HepG2 (cell line): ENCODE data around the gene NFE2L1. TPM values are rescaled to one million over a fixed set of nuclear protein-coding genes. Genes with fewer than 3 reads are reported as not detected.

ENCODE experiments used
- ATAC-seq: fragments of 200-7000 bp; cut with Tn5 transposase; 3 replicates; pipeline ENCODE4 v1.9.1; 2020; ENCODE audit warnings: mild to moderate bottlenecking, moderate library complexity
- BruUV-seq: library from RNA; stranded (reverse); fragments of 400-500 nt; replicated peaks from 2 replicates; lab custom pipeline; 2021; lab: Mats Ljungman, UMichigan
- CTCF ChIA-PET: fragments of 300-600 bp; formaldehyde crosslinking; extraction: SDS; loops from one replicate; lab custom pipeline; 2021; ENCODE audit warnings: low total read pairs, inconsistent platforms, low intra/inter-chr PET ratio; lab: Yijun Ruan, JAX
- POLR2A ChIA-PET: fragments of 350-600 bp; sonication (Branson Sonifier 250); formaldehyde crosslinking; loops from one replicate; lab custom pipeline; 2020; ENCODE audit warnings: antibody characterized with exemption, inconsistent platforms; lab: Yijun Ruan, JAX
- DNase-seq: peaks from one replicate; pipeline ENCODE4 v3.0.0-alpha.2; 2015; ENCODE audit warnings: low spot score
- FAIRE-seq: peaks from 3 replicates; lab custom pipeline; 2011; peaks lifted over from hg19 to GRCh38; lab: Jason Lieb, UNC
- H2AFZ ChIP-seq: one replicate; pipeline ENCODE4 v1.6.1; 2011; ENCODE audit warnings: low read length, inconsistent platforms
- H3K27ac ChIP-seq: fragments of 300-600 bp; 3 replicates; pipeline ENCODE4 v1.8.0; 2011; ENCODE audit warnings: mixed run types, mild to moderate bottlenecking, mixed read lengths, low read length, inconsistent platforms; ENCODE audit not compliant: insufficient read depth; ENCODE audit errors: extremely low read length
- H3K27me3 ChIP-seq, 2 experiments: fragments of 200-600 bp in 1 of 2; 2 replicates in 1 of 2; 3 replicates in 1 of 2; pipeline versions ENCODE4 v1.6.0 to v1.8.0; 2011; ENCODE audit warnings: low read length in 2 of 2, mild to moderate bottlenecking in 2 of 2, moderate library complexity in 2 of 2, inconsistent platforms in 1 of 2; ENCODE audit not compliant: insufficient read depth in 2 of 2, control insufficient read depth in 1 of 2
- H3K36me3 ChIP-seq, 2 experiments: fragments of 200-600 bp in 1 of 2; replicated peaks in 1 of 2; 2 replicates in 1 of 2; 3 replicates in 1 of 2; pipeline versions ENCODE4 v1.5.1 to v1.8.0; 2011; ENCODE audit warnings: low read length in 2 of 2, inconsistent platforms in 1 of 2; ENCODE audit not compliant: insufficient read depth in 2 of 2, control insufficient read depth in 1 of 2
- H3K4me1 ChIP-seq: 2 replicates; pipeline ENCODE4 v1.5.1; 2012; ENCODE audit warnings: low read length, inconsistent platforms; ENCODE audit not compliant: insufficient read depth
- H3K4me2 ChIP-seq: 2 replicates; pipeline ENCODE4 v1.6.0; 2011; ENCODE audit warnings: low read depth, low read length, inconsistent platforms
- H3K4me3 ChIP-seq, 3 experiments: fragments of 200-600 bp in 1 of 3; sonication (generic), shearing (Covaris generic) in 1 of 3; replicated peaks in 1 of 3; 2 replicates each; pipeline ENCODE4 v1.5.1; 2011 to 2016; ENCODE audit warnings: low read length in 3 of 3, inconsistent platforms in 2 of 3, low read depth in 2 of 3, mild to moderate bottlenecking in 2 of 3, control low read depth in 1 of 3, mixed read lengths in 1 of 3; ENCODE audit not compliant: insufficient read depth in 1 of 3
- H3K79me2 ChIP-seq: one replicate; pipeline ENCODE4 v1.6.1; 2011; ENCODE audit warnings: low read length, inconsistent platforms; ENCODE audit not compliant: insufficient read depth
- H3K9ac ChIP-seq: 2 replicates; pipeline ENCODE4 v1.6.0; 2011; ENCODE audit warnings: mild to moderate bottlenecking, low read depth, low read length, inconsistent platforms; ENCODE audit not compliant: insufficient read depth
- H3K9me3 ChIP-seq: 2 replicates; pipeline ENCODE4 v1.5.1; 2012; ENCODE audit warnings: mild to moderate bottlenecking, low read length
- H4K20me1 ChIP-seq: 2 replicates; pipeline ENCODE4 v1.6.0; 2011; ENCODE audit warnings: inconsistent platforms, mild to moderate bottlenecking, low read length, moderate library complexity; ENCODE audit not compliant: insufficient read depth
- MZF1 ChIP-seq: sonication (generic); formaldehyde crosslinking; IDR thresholded peaks from 2 replicates; pipeline ENCODE4 v1.8.1; 2023; ENCODE audit warnings: mild to moderate bottlenecking, missing genetic modification reagents, borderline replicate concordance
- RARG ChIP-seq: sonication (generic); formaldehyde crosslinking; IDR thresholded peaks from 2 replicates; pipeline ENCODE4 v1.4.0; 2020; ENCODE audit warnings: low read depth, mild to moderate bottlenecking, missing genetic modification reagents
- ZNF253 ChIP-seq: sonication (generic); formaldehyde crosslinking; IDR thresholded peaks from 2 replicates; pipeline ENCODE4 v1.8.0; 2022; ENCODE audit warnings: mild to moderate bottlenecking, missing genetic modification reagents, borderline replicate concordance
- ZNF563 ChIP-seq: sonication (generic); formaldehyde crosslinking; IDR thresholded peaks from 2 replicates; pipeline ENCODE4 v1.8.0; 2022; ENCODE audit warnings: mild to moderate bottlenecking, moderate library complexity, missing genetic modification reagents
- ZNF564 ChIP-seq: sonication (generic); formaldehyde crosslinking; IDR thresholded peaks from 2 replicates; pipeline ENCODE4 v1.8.1; 2023; ENCODE audit warnings: mild to moderate bottlenecking, missing genetic modification reagents
- ZNF577 ChIP-seq: sonication (generic); formaldehyde crosslinking; IDR thresholded peaks from 2 replicates; pipeline ENCODE4 v1.4.0; 2020; ENCODE audit warnings: mild to moderate bottlenecking, low read depth, missing genetic modification reagents, borderline replicate concordance
- ZNF607 ChIP-seq: sonication (generic); formaldehyde crosslinking; IDR thresholded peaks from 2 replicates; pipeline ENCODE4 v1.5.1; 2020; ENCODE audit warnings: missing genetic modification reagents, mild to moderate bottlenecking, borderline replicate concordance
- ZNF678 ChIP-seq: sonication (generic); formaldehyde crosslinking; IDR thresholded peaks from 2 replicates; pipeline ENCODE4 v1.4.0; 2020; ENCODE audit warnings: mild to moderate bottlenecking, missing genetic modification reagents
- WGBS: methylation state at CpG from one replicate; pipeline ENCODE4 v1.1.6; 2017; ENCODE audit warnings: low lambda C conversion rate; 5-methylcytosine and 5-hydroxymethylcytosine counted together
- in situ Hi-C: cut with HindIII; loops from 2 replicates; pipeline ENCODE4 v1.10.0; 2017; ENCODE audit warnings: low pct_unique_long_range_greater_than_20kb; ENCODE audit not compliant: extremely low pct_ligation_motif_present
- intact Hi-C: fragments of 100-400 bp; cut with micrococcal nuclease; formaldehyde crosslinking; loops from one replicate; pipeline ENCODE4 v1.10.0; 2022; ENCODE audit not compliant: unreplicated experiment
- polyA plus RNA-seq, 8 experiments: library from polyadenylated mRNA; depleted of rRNA in 3 of 8; stranded (reverse) in 7 of 8; unstranded in 1 of 8; fragments of >200 nt; fragmentation: Illumina TruSeq in 4 of 8; extraction: Trizol in 4 of 8; gene quantifications; 2 replicates each; pipeline versions ENCODE4 v1.2.1 to v1.2.3, GENCODE V29; 2011 to 2016; ENCODE audit warnings: low read depth in 4 of 8, missing spikeins in 1 of 8, mixed read lengths in 1 of 8; ENCODE audit not compliant: insufficient read depth in 1 of 8
- total RNA-seq, 5 experiments: library from RNA; depleted of rRNA; stranded (reverse); fragments of >200 nt; fragmentation: Illumina TruSeq; extraction: Trizol; gene quantifications; 2 replicates each; pipeline ENCODE4 v1.2.3, GENCODE V29; 2016; ENCODE audit warnings: low read depth in 1 of 5
- TF ChIP-seq, protein P1 (sequence below): sonication (generic); formaldehyde crosslinking; IDR thresholded peaks from 2 replicates; pipeline ENCODE4 v1.5.0; 2020; ENCODE audit warnings: mild to moderate bottlenecking, missing genetic modification reagents, borderline replicate concordance
- TF ChIP-seq, protein P2 (sequence below): sonication (generic); formaldehyde crosslinking; IDR thresholded peaks from 2 replicates; pipeline ENCODE4 v1.8.0; 2022; ENCODE audit warnings: missing genetic modification reagents, low read depth, mild to moderate bottlenecking, borderline replicate concordance

The NFE2L1 gene
- total and polyA plus RNA-seq, 2 of the 13 experiments (the other 11 are each of a cell fraction or from before 2014, with no cell fraction given) = 67.0 to 234 TPM

DNA sequence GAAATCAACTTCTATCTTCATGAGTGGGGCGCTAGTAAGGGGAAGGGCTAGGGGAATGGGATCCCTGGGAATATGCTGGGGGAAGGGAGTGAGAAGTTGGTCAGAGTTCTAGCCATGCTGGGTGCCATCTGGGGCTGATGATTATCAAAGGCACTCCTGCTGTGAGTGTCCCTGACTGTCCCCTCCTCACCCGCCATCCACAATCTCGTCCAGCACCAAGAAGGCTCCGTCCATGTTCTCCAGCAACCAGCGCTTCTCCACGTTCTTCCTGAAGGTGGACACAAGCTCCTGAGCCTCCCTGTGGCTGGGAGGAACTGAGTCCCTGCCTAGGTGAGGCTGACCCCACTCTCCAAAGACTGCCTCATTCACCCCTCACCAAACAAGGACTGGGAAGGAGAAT, 16.2 kb upstream of the NFE2L1 start:
- H3K4me3 ChIP-seq = no peak overlapping the region
- TF ChIP-seq ZNF577 (CRISPR knock-in tag) (no peak), RARG (no peak), ZNF607 (no peak), ZNF253 (CRISPR knock-in tag) (no peak), MZF1 (CRISPR knock-in tag) (no peak), ZNF564 (CRISPR knock-in tag) (no peak), ZNF563 (CRISPR knock-in tag) (no peak), ZNF678 (CRISPR knock-in tag) (no peak)
- TF ChIP-seq, protein P1, sequence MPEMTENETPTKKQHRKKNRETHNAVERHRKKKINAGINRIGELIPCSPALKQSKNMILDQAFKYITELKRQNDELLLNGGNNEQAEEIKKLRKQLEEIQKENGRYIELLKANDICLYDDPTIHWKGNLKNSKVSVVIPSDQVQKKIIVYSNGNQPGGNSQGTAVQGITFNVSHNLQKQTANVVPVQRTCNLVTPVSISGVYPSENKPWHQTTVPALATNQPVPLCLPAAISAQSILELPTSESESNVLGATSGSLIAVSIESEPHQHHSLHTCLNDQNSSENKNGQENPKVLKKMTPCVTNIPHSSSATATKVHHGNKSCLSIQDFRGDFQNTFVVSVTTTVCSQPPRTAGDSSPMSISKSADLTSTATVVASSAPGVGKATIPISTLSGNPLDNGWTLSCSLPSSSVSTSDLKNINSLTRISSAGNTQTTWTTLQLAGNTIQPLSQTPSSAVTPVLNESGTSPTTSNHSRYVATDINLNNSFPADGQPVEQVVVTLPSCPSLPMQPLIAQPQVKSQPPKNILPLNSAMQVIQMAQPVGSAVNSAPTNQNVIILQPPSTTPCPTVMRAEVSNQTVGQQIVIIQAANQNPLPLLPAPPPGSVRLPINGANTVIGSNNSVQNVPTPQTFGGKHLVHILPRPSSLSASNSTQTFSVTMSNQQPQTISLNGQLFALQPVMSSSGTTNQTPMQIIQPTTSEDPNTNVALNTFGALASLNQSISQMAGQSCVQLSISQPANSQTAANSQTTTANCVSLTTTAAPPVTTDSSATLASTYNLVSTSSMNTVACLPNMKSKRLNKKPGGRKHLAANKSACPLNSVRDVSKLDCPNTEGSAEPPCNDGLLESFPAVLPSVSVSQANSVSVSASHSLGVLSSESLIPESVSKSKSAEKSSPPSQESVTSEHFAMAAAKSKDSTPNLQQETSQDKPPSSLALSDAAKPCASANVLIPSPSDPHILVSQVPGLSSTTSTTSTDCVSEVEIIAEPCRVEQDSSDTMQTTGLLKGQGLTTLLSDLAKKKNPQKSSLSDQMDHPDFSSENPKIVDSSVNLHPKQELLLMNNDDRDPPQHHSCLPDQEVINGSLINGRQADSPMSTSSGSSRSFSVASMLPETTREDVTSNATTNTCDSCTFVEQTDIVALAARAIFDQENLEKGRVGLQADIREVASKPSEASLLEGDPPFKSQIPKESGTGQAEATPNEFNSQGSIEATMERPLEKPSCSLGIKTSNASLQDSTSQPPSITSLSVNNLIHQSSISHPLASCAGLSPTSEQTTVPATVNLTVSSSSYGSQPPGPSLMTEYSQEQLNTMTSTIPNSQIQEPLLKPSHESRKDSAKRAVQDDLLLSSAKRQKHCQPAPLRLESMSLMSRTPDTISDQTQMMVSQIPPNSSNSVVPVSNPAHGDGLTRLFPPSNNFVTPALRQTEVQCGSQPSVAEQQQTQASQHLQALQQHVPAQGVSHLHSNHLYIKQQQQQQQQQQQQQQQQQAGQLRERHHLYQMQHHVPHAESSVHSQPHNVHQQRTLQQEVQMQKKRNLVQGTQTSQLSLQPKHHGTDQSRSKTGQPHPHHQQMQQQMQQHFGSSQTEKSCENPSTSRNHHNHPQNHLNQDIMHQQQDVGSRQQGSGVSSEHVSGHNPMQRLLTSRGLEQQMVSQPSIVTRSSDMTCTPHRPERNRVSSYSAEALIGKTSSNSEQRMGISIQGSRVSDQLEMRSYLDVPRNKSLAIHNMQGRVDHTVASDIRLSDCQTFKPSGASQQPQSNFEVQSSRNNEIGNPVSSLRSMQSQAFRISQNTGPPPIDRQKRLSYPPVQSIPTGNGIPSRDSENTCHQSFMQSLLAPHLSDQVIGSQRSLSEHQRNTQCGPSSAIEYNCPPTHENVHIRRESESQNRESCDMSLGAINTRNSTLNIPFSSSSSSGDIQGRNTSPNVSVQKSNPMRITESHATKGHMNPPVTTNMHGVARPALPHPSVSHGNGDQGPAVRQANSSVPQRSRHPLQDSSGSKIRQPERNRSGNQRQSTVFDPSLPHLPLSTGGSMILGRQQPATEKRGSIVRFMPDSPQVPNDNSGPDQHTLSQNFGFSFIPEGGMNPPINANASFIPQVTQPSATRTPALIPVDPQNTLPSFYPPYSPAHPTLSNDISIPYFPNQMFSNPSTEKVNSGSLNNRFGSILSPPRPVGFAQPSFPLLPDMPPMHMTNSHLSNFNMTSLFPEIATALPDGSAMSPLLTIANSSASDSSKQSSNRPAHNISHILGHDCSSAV (CRISPR knock-in tag) = no peak
- TF ChIP-seq, protein P2, sequence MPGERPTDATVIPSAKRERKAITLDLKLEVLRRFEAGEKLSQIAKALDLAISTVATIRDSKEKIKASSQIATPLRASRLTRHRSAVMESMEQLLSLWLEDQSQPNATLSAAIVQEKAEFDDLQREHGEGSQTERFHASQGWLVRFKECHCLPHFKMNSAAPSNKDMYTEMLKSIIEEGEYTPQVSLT = no peak
- ChIA-PET POLR2A (interaction anchor here (1.0 kb wide), 1 partner anchor 17 kb away, joined by 6 read pairs; the partner anchor contains the start of gene NFE2L1), CTCF (no interaction called here)
- peaks cover 9% of the 10 kb centered on the region for H3K4me1 ChIP-seq
- WGBS = 48% methylated on average over 6 of the region's 6 CpGs
- no peaks in the 10 kb centered on the region for H3K79me2 ChIP-seq
- FAIRE-seq (no peak), ATAC-seq (no peak), DNase-seq (no peak)
- BruUV-seq = no TSS peak
- H3K27ac ChIP-seq = no peak overlapping the region
- H3K9ac ChIP-seq = no peak overlapping the region
- in situ Hi-C loops = no loop called here
- H3K27me3 ChIP-seq = peaks cover 1 to 38% of the 10 kb centered on the region in 2 experiments; a peak in 4 of 5 replicates
- no peaks in the 10 kb centered on the region for H3K9me3 ChIP-seq
- intact Hi-C loops = no loop called here
- no peaks in the 10 kb centered on the region for H4K20me1 ChIP-seq
- no peak overlapping the region for H3K4me2 ChIP-seq
- H3K36me3 ChIP-seq = no peaks in the 10 kb centered on the region
- no peak overlapping the region for H2AFZ ChIP-seq
